Activated CD4-positive, alpha-beta T cell treated with anti-CD3 and anti-CD28 coated beads, Interleukin-10, Interleukin-2, amounts not matched to agents 100 ng/mL and 50 ng/mL, durations not matched to agents 16 hours and 8 hours (primary cell): Measurements from ENCODE around the gene TMEM245.
"Not testable (repeated sequence)": the region's sequence is repeated elsewhere in the genome, so short reads cannot be mapped to it uniquely, and the experiment has no call there.

Experiments used
- DNase-seq: peaks from one replicate; pipeline ENCODE4 v3.0.0-alpha.2; 2020

TMEM245 gene

DNA sequence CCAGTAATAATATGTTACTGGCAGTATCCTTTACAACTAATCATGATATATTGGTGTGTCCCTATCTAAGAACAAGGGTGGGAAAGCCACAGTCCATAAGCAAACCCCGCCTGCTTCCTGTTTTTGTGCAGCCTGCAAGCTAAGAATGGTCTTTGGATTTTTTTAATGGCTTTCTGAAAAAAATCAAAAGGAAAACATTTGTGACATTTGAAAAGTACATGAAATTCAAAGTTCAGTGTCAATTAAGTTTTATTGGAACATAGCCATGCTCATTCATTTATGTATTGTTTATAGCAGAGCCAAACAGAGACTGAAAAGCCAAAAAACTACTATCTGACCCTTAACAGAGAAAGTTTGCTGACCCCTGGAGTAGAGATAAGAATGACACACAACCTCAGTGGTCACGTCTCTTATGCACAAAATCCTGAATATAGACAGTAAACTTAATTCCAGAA, 12.8 kb upstream of the TMEM245 start:
- no peak for DNase-seq

DNA sequence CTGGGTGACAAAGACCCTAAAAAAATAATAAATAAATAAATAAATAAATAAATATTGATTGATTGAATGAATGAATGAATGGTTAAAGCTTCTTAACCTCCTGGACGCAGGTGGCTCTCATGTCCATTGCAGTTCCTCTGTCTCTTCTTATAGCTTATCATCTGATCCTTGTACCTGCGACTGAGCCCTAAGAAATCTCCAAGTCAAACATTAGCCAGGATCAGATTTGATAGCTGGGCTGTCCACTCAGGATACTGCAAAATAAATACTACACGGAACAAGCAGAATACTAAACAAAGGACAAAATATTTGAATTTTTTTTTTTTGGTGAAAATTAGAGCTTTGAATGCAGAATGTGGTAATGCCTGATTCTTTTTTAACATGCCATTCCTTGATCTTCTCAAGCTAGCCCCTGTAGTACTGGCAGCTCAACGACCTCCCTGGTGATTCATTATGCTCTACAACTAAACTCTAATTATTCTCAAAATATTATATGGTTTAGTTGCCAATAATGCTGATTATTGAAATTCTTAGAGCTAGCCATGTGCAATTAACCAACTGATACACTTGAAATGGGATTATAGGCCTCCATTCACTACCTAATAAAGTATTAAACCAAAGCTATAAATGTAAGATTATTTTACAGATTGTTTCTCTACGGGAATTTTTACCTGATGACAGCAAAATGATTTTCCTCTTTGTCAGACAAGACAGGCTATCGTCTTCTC, 9.9 kb upstream of the TMEM245 start:
- DNase-seq = no peak

DNA sequence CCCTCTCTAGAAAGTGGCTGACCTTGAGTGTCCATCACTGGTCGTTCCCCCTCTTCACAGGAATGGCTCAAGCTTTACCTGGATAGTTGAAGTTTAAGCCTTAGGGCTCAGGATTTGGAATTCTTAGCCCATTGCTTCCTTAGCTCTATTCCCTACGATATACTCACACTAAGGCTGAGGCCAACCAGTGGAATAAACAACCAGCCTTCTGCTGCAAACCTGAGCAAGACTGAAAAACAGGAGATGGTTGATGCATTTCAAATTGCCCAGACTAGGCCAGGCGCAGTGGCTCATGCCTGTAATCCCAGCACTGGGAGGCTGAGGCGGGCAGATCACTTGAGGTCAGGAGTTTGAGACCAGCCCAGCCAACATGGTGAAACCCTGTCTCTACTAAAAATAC, 6.9 kb upstream of the TMEM245 start:
- DNase-seq = not testable (repeated sequence)

DNA sequence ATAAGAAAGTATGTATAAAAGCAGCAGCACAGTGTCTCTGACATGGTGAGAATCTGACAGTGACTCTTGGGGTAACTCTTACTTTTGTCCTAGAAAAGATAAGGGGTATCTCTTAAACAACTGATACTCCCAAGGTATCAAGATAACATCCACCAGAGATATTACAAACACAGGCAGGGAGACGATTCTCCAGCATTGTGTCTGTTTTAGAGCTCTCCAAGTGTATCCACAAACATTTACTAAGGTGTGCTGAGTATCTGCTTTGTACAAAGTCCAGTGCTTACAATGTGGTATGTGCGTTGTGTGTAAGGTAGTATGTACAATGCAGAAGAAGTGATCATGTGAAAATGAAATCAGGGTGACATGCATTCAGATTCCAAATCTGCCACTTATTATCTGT, 4.4 kb upstream of the TMEM245 start:
- no peak for DNase-seq

DNA sequence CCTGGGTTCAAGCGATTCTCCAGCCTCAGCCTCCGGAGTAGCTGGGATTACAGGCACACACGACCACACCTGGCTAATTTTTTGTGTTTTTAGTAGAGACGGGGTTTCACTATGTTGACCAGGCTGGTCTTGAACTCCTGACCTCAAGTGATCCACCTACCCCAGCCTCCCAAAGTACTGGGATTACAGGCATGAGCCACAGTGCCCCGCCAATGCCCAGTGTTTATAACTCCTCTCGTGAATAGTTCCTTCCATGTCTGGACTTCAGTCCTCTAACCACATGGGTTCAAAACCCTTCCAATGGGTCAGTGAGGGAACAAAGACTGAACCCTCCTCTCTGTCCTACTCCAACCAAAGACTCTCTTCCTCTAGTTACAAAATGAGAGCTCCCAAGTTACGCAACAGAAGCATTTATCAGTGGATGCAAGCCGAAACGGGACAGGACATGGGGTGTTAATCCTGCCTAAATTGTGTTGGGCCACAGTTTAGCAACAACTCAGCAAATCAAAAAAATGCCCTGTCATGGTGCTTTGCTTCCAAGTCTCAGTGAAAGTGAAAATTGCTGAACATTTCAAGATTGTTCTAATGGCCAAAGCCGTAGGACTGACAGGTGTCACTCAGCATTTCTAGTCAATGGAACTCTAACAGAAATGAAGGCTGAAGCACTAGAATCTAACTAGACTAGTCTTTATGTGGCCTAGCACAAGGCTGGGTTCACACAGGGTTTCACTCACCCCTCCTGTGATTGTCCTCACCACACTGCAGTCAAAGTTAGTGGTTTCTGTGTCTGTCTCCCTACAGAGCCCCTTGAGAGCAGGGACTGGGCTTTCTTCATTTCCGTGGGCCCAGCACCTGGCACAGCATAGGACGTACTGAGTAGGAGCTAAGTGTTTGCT, 3.2 kb upstream of the TMEM245 start:
- DNase-seq = no peak

DNA sequence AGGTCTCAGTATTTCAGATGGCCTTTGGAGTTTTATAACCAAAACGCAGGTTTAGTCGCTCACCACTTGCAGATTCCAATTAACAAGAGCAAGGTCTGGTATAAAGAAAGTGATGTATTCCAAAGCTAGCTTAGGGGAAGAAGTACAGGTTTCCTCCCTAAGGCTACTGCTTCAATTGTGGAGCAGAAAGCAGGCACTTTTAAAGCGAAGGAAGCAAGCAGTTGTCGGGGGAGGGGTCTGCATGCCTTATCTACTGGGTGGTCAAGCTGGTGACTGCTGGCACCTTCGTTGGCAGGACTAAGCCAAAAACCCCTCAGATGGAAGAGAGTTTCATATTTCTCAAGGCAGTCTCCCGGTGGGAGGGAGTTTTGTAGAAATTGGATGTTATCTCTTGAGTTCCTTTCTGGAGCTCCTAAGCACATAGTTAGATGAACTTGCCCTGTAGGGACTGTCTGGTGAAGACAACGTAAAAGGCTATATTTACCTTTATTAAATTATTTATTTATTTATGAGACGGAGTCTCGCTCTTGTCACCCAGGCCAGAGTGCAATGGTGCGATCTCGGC, 1.6 kb upstream of the TMEM245 start:
- no peak for DNase-seq

DNA sequence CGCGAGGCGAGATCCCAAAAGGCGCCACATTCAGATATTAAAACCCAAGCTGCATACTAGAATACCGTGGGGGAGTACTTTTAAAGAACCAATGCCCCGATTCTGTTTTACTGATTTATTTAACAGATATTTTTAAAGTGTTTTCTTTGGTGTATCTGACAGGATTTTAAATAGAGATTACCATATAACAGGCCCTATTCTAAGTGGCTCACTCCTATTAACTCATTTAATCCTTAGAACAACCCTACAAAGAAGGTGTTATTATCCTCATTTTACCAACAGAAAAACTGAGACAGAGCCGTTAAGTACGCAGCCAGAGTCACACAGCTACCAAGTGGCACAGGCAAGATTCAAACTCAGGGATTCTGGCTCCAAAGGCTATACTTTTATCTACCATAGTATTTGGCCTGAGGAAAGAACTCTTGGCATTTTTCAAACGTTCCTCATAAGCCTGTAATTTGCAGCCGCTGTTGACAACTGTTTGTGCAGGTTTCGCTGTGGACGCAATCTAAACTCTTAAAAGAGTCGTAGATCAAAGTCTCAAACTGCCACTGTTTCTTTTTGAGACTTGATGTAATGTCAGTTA, 550 bp upstream of the TMEM245 start:
- DNase-seq = no peak

DNA sequence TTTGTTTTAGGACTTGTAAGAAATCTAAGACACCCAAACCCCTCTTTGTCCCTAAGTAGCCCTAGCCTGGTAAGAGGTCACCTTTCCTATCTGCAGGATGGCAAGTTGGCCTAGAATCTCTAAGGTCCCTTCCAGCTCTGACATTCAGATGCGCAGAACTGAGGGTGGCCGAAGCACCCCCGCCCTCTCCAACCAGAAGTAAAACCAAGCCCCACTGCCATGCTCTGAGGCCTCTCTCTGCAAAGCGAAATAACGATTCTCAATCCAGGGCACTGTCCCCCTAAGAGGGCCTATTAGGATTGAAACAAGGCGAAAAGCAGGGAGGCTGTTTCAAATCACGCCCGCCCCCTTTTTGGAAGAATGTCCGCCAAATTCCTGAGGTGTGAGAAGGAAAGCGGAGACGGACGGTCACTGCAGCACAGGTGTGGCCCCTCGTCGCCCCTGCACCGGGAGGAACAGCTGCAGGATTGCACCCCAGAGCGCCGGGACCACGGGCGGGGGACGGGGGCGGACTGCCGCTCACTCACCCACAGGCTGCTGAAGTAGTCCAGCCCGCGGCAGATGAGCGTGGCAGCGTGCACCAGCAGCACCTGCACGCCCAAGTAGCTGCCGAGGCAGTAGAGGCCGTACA, 824 bp downstream of the TMEM245 start:
- no peak for DNase-seq

DNA sequence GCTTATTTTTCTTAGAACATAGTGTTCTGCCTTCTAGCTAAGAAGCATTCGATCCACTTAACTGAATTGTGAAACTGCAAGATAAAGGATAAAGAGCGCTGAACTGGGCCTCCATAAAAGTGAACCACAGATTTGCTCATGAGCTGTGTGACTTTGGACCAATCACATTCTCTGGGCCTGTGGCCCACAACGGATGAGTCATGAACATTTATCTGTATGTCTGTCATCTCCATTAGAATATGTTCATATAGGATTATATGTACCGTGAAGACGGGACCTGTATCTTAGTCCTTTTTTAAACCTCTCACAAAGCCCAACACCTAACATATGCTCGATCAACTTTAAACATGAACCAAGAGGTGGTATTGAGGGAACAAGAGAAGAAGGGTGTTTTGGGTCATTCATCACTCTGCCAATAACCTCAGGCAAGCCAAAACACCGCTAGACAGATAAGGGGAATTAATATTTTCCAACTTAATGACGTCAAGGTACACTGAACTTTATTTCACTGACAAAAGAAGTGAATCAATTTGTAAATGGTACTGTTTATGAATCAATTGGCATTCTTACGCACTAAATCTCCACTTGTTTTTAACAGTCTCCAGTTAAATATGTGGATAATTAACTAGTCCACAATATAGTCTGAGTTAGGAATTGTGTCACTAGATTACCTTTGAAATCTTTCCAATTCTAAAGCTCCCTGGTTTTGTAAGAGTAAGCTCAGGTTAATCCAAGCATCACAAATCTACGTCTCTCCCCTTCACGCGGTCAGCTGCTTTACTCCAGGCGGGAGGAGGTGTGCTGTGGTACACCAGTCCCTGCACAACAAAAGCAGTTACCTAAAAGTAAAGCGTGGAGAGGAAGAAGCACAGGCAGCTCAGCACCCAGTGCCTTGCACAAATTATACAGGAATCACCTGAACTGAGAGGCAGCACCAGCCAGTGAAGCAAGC, 1.6 kb downstream of the TMEM245 start:
- peak; percentile 84 for DNase-seq

DNA sequence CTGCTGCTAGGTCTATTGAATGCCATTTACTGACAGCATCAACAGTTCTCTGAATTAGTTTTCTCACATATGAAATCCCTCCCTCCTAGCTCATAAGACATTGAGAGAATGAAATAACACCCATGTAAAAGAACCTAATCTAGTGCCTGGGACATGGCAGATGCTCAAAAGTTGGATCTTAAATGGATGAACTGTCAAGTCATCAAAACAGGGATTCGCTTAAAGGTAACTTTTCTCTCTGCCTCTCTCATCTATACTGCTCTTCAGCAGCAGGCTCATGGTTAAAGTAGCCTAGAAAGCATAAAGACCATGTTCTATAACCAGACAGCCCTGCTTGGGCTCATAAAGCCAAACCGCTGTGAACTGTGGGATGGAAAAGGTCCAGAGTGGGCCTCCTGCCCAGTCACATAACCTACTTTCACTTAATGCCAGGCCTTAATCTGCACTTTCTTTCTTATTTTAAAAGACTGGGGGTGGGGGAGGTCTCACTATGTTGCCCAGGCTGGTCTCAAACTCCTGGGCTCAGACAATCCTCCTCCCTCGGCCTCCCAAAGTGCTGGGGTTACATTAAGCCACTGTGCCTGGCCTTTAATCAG, 3.7 kb downstream of the TMEM245 start:
- DNase-seq = no peak

DNA sequence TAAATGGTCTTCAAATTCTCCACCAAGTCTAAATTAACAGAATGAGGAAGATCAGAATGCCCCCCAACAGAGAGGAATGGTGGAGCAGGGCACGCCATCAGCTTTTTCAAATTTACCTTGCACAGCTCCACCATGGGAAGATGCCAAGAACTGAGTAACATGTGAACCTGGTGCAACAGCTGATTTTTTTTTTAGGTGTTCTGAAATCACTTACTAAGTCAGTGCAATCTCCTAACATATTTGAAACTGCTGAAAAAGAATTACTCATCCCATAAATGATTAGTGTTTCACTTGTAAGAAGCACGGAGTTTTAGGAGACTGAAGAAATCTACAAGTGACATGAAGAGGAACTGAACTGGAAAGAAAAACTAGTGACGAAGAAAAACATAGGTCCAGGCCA, 5.1 kb downstream of the TMEM245 start:
- DNase-seq = peak; percentile 56

DNA sequence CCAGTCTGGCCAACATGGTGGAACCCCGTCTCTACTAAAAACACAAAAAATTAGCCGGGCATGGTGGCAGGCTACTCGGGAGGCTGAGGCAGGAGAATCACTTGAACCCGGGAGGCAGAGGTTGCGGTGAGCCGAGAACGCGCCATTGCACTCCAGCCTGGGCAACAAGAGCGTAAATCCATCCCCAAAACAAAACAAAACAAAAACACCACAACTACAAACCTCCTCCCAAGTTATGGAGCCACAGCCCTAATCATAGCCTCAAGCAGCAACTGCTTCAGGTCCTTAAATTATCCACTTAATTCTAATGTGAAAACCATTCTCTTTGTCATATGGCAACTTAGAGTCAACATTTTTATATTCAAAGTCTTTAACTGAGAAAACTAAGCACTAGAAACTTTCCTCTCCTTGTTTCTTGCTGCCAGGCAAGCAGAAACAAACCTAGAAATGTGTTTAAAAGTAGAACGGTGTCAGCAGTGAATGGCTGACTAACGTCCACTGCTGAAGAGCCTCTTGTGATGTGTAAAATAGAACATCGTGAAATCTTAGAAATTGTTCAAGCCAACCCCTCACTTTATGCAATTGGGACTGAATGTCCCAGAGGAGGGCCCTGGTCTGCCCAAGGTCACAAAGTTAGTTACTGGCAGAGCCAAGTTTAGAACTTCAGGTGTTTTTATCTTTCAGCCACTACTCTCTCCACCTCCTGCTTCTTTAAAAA, 5.7 kb downstream of the TMEM245 start:
- DNase-seq = no peak

DNA sequence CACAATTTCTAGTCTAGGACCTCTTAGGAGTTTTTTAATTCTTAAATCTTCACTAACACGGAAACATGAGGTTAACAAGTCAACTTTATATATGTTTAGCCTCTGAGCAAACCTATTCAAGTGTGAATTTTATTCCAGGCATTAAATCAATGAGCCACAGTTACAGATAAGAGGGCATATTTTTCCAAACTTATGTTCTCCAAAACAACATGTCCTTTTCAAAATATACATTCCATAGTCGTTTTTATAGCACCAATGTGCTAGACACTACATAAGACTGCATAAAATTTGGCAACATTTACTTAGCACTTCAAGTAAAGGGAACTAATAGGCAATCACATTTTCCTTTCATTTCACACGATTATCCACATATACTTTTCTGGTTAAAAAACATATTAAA, 6.5 kb downstream of the TMEM245 start:
- no peak for DNase-seq

DNA sequence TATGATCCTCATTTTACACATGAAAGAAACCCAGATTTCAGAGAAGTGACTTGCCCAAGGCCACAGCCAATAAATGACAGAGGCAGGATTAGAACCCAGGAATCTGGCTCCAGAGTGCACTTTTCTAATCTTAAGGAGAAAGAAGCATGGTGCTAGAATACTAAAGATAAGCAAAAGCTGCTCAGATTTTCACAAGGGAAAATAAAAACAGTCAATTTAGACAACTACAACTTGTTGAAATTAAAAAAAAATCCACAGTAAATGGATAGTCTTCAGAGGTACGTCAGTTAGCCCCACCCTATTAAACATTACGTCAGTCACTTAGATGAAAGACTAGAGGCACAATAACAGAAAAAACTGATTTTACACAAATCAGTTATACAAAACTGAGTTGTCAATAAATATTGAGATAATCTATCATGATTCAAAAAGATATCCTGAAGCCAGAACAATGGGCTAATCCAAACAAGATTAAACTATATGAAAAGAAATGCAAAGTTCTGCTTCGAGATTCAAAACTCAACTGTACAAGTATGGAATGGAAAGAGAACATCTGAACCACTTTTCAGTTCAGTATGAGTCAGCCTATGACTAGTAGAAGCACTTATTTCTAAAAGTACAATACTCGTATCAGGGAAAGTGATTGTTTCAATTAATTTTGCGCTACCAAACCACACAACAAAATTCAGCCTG, 9.3 kb downstream of the TMEM245 start:
- peak; percentile 70 for DNase-seq

DNA sequence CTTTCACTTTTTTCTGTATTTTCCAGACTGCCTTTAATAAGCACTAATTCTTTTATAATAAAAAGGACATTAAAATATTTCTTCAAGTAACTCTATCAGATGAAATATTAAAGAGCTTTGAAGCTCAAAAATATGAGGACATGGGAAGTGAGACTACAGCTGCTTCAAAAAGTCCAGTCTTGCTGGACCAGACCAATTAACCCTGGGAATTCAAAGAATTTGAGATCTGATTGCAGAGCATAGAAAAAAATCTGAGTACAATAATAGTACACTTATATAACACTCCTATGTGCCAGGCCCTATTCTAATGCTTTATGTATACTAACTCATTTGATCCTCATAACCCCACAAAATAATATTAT, 9.8 kb downstream of the TMEM245 start:
- DNase-seq = no peak

DNA sequence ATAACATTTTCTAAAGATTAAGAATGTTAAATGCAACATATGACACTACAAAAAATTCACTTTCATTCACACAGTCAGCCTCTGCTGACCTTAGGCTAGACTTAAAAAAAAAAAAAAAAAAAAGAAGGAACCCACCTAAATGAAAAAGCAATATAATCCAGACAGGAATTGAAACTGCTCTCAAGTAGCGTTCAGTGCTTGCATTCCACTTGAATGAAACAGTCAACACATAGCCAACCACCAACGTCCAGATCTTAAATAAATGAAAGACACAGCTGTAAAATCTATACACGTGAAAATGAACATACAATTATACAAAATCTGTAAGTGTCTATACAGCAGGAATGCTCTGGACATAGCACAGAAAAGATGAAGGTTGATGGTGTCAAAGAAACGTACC, 11.4 kb downstream of the TMEM245 start:
- no peak for DNase-seq

DNA sequence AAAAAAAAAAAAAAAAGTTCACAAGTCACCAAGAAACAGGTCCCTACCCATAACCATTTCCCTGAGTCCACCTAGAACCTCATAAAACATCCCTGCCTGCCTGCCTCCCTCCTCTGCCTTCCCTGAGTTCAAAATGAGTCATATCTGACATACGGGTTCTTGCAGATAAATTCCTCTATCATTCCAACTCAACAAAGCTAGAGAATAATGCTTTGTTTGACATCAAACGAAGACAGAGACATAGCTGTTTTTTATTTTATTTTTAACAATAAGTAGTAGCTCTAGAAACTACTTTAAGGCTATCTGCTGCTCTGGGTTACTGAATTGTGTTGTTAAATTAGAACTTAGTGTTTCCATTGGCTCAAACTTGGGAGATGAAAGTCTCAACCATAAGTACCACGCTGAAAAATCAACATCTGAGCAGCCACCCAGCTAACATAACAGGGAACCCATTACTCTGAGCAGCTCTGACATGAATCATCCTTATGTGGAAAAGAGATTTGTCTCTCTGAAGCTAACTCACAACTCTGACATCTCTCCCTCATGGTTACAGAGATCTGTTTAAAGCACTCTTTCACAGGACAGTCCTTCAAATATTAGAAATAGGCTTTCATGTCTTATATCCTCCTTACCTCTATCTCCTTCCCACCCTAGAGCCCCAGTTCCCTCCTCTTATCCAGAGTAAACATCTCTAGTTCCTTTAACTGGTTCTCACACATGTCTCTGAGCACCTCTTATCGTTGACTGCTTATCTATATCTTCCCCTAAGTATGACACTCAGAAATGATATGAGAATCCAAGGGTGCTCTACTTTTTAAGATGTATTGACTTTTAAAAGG, 12.1 kb downstream of the TMEM245 start:
- peak; percentile 38 for DNase-seq

DNA sequence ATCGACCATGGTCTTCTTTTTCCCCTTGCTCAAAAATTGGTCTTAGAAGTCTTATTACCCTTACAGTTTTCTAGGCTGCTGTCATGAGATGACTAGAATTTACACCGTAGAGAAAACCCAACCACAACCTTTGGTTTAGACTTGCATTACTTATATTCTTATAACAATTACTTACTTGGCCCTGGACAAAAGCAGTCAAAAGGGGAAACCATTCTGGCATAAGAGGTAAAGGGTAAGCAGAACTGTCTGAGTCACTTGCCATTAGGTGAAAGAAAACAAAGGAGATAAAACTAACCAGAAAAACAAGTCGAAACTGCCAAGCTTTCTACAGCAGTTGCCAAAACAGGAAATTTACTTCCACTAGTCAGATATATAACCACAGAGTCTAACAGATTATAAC, 17.9 kb downstream of the TMEM245 start:
- peak; percentile 94 for DNase-seq

DNA sequence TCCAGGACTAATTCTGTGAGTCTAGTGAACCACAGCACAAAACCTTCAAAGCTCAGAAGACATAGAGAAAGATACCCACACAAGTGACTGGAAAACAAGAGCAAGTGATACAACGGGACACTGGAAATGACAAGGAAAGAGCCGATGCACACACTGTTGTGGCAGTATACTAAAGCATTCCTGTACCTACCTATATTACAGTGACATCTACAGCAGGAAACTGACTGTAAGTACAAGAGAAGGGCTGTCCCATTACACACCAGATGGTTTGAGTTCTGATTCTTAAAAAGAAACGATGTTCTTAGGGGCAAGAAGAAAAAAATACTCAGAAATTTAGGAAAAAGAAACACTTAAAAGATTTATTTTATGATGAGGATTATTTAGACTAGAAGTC, 18.5 kb downstream of the TMEM245 start:
- DNase-seq = peak; percentile 50
